PC-3 (cell line): ENCODE data around the gene FSTL4.

Experiments used
- EZH2 ChIP-seq: fragments of 300-600 bp; sonication (generic); IDR thresholded peaks from one replicate; pipeline ENCODE4 v1.6.1; 2017; ENCODE audit warnings: antibody characterized with exemption, mild to moderate bottlenecking, low read length; ENCODE audit not compliant: unreplicated experiment
- EZH2phosphoT487 ChIP-seq: fragments of 300-600 bp; sonication (generic); IDR thresholded peaks from 2 replicates; pipeline ENCODE4 v1.6.1; 2018; ENCODE audit warnings: mild to moderate bottlenecking, antibody characterized with exemption, low read length, borderline replicate concordance
- TF ChIP-seq, protein P1 (sequence below): fragments of 300-600 bp; sonication (generic); conservative IDR thresholded peaks from 2 replicates; pipeline ENCODE4 v1.5.1; 2017; ENCODE audit warnings: antibody characterized with exemption, low read depth, mild to moderate bottlenecking, low read length

DNA sequence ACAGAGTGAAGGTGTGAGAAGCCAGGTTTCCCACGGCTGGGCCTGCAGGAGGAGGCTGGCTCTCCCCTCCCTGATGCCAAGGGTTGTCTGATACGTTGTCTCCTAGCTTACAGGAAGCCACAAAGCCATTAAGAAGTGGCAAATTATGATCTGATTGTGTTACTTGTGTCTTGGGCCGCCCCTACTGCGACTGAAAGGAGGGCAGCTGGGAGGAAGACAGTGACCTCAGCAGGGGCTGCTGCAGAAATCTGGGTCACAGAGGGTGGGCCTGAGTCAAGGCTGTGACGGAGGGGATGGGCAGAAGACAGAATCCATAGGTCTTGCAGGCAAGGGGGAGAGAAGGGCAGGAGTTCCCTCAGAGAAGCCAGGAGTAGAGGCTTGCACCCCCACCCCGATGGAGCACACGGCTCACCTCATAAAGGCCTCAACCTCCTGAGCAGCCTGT is 145.0 kb downstream of the FSTL4 start:
- TF ChIP-seq, protein P1, sequence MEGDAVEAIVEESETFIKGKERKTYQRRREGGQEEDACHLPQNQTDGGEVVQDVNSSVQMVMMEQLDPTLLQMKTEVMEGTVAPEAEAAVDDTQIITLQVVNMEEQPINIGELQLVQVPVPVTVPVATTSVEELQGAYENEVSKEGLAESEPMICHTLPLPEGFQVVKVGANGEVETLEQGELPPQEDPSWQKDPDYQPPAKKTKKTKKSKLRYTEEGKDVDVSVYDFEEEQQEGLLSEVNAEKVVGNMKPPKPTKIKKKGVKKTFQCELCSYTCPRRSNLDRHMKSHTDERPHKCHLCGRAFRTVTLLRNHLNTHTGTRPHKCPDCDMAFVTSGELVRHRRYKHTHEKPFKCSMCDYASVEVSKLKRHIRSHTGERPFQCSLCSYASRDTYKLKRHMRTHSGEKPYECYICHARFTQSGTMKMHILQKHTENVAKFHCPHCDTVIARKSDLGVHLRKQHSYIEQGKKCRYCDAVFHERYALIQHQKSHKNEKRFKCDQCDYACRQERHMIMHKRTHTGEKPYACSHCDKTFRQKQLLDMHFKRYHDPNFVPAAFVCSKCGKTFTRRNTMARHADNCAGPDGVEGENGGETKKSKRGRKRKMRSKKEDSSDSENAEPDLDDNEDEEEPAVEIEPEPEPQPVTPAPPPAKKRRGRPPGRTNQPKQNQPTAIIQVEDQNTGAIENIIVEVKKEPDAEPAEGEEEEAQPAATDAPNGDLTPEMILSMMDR, result no peak
- TF ChIP-seq EZH2 (no peak), EZH2phosphoT487 (no peak)
